Neural crest cell (in vitro differentiated cells): Measurements from ENCODE around the gene CALCA. TPM values are rescaled to one million over a fixed set of nuclear protein-coding genes. Genes with fewer than 3 reads are reported as not detected.

ENCODE experiments used
- DNase-seq: peaks from one replicate; pipeline ENCODE4 v3.0.0; 2021; ENCODE audit warnings: low read depth, mixed read lengths, low spot score
- H3K27ac Mint-ChIP-seq: one replicate; pipeline ENCODE4 v1.8.0; 2021; ENCODE audit warnings: mild to moderate bottlenecking, mixed read lengths; ENCODE audit not compliant: unreplicated experiment
- H3K27me3 Mint-ChIP-seq: 2 replicates; pipeline ENCODE4 v1.8.0; 2021; ENCODE audit warnings: low read depth, mild to moderate bottlenecking, mixed read lengths
- H3K36me3 Mint-ChIP-seq: 2 replicates; pipeline ENCODE4 v1.8.0; 2021; ENCODE audit warnings: low read depth, mild to moderate bottlenecking, mixed read lengths
- H3K4me1 Mint-ChIP-seq: 2 replicates; pipeline ENCODE4 v1.8.0; 2021; ENCODE audit warnings: mixed read lengths
- H3K4me3 Mint-ChIP-seq: one replicate; pipeline ENCODE4 v1.8.0; 2021; ENCODE audit warnings: mild to moderate bottlenecking, mixed read lengths
- H3K9me3 Mint-ChIP-seq: 2 replicates; pipeline ENCODE4 v1.8.0; 2021; ENCODE audit warnings: mixed read lengths
- CTCF ChIP-seq: fragments of 200-600 bp; sonication (generic); conservative IDR thresholded peaks from 2 replicates; pipeline ENCODE4 v1.5.0; 2021; ENCODE audit warnings: antibody characterized with exemption, mild to moderate bottlenecking
- total RNA-seq: library from RNA; stranded (reverse); gene quantifications from 2 replicates; pipeline ENCODE4 v1.2.1, GENCODE V29; 2021

Gene CALCA
- total RNA-seq, 1 donor from 2014 or later: not detected

GRCh38 chr11:14934641-14935351 is 37.4 kb downstream of the CALCA start:
- H3K36me3 Mint-ChIP-seq: no peaks in the 10 kb centered on the region
- TF ChIP-seq CTCF: no peak
- no peaks in the 10 kb centered on the region for H3K4me1 Mint-ChIP-seq
- H3K9me3 Mint-ChIP-seq: peaks cover 22% of the 10 kb centered on the region
- H3K27me3 Mint-ChIP-seq: peaks cover 7% of the 10 kb centered on the region
- H3K4me3 Mint-ChIP-seq: no peak overlapping the region
- no peak for DNase-seq
- no peak overlapping the region for H3K27ac Mint-ChIP-seq

GRCh38 chr11:14932447-14932846 is 39.7 kb downstream of the CALCA start:
- DNase-seq: no peak
- Mint-ChIP-seq H3K36me3 (no peaks in the 10 kb centered on the region), H3K9me3 (peaks cover 11% of the 10 kb centered on the region), H3K27ac (no peak overlapping the region), H3K27me3 (peaks cover 7% of the 10 kb centered on the region), H3K4me1 (no peaks in the 10 kb centered on the region), H3K4me3 (no peak overlapping the region)
- TF ChIP-seq CTCF: no peak

- Mint-ChIP-seq H3K27me3 (peaks cover 7% of the 10 kb centered on the region), H3K4me3 (no peak overlapping the region), H3K4me1 (no peaks in the 10 kb centered on the region), H3K27ac (no peak overlapping the region), H3K36me3 (no peaks in the 10 kb centered on the region), H3K9me3 (peaks cover 6% of the 10 kb centered on the region)
- TF ChIP-seq CTCF: no peak
- DNase-seq: no peak
Measured at GRCh38 chr11:14930369-14930768, 41.8 kb downstream of the CALCA start.

- DNase-seq: no peak
Measured at GRCh38 chr11:14927146-14927545, 45.0 kb downstream of the CALCA start.

GRCh38 chr11:14924318-14924717 is 47.8 kb downstream of the CALCA start:
- no peaks in the 10 kb centered on the region for H3K9me3 Mint-ChIP-seq
- DNase-seq: no peak
- no peaks in the 10 kb centered on the region for H3K4me1 Mint-ChIP-seq
- H3K36me3 Mint-ChIP-seq: no peaks in the 10 kb centered on the region
- TF ChIP-seq CTCF: no peak
- H3K27me3 Mint-ChIP-seq: peaks cover 5% of the 10 kb centered on the region
- no peak overlapping the region for H3K27ac Mint-ChIP-seq
- H3K4me3 Mint-ChIP-seq: no peak overlapping the region

More at GRCh38 chr11:14927146-14927545, 45.0 kb downstream of the CALCA start:
- H3K4me1 Mint-ChIP-seq: no peaks in the 10 kb centered on the region
- H3K4me3 Mint-ChIP-seq: no peak overlapping the region
- TF ChIP-seq CTCF: no peak
- H3K27ac Mint-ChIP-seq: no peak overlapping the region
- no peaks in the 10 kb centered on the region for H3K36me3 Mint-ChIP-seq
- no peaks in the 10 kb centered on the region for H3K9me3 Mint-ChIP-seq
- H3K27me3 Mint-ChIP-seq: peaks cover 12% of the 10 kb centered on the region

Other genes with a start within 250 kb of the CALCA start
- gene CYP2R1, start 80.1 kb downstream of the CALCA start, total RNA-seq: 16.9 and 18.5 TPM in 2 replicates
- gene CALCB, start 101.2 kb upstream of the CALCA start, total RNA-seq: not detected in 2 replicates
- 2.6 and 3.1 TPM in 2 replicates for gene INSC, start 142.6 kb upstream of the CALCA start, total RNA-seq